KMS-11 (cell line): ENCODE data around the gene UBL4A.

Experiments used
- H2AFZ ChIP-seq: fragments of 200-600 bp; sonication (generic); 2 replicates; pipeline ENCODE4 v1.6.1; 2016; ENCODE audit warnings: antibody characterized with exemption, mixed run types, low read depth
- H3K27ac ChIP-seq: fragments of 200-600 bp; sonication (generic); 2 replicates; pipeline ENCODE4 v1.6.1; 2016; ENCODE audit warnings: mild to moderate bottlenecking, mixed run types
- H3K27me3 ChIP-seq: fragments of 200-600 bp; sonication (generic); 2 replicates; pipeline ENCODE4 v1.6.1; 2017; ENCODE audit warnings: mild to moderate bottlenecking, low read depth, mixed run types, moderate library complexity; ENCODE audit not compliant: insufficient read depth
- H3K36me3 ChIP-seq: fragments of 200-600 bp; sonication (generic); 2 replicates; pipeline ENCODE4 v1.6.1; 2017; ENCODE audit warnings: mild to moderate bottlenecking, mixed run types; ENCODE audit not compliant: insufficient read depth
- H3K4me1 ChIP-seq: fragments of 200-600 bp; sonication (generic); 2 replicates; pipeline ENCODE4 v1.6.1; 2016; ENCODE audit warnings: mild to moderate bottlenecking, low read depth, mixed run types; ENCODE audit not compliant: poor library complexity, severe bottlenecking
- H3K4me2 ChIP-seq: fragments of 200-600 bp; sonication (generic); 2 replicates; pipeline ENCODE4 v1.7.0; 2016; ENCODE audit warnings: mild to moderate bottlenecking, mixed run types
- H3K4me3 ChIP-seq: fragments of 200-600 bp; sonication (generic); IDR thresholded peaks from 2 replicates; pipeline ENCODE4 v1.6.1; 2017; ENCODE audit warnings: low read depth, low read length, mixed read lengths; ENCODE audit not compliant: insufficient read depth
- H3K79me2 ChIP-seq: fragments of 200-600 bp; sonication (generic); 2 replicates; pipeline ENCODE4 v1.6.1; 2016; ENCODE audit warnings: low read depth, mixed run types; ENCODE audit not compliant: insufficient read depth
- H3K9ac ChIP-seq: fragments of 200-600 bp; sonication (generic); 2 replicates; pipeline ENCODE4 v1.6.1; 2016; ENCODE audit warnings: mild to moderate bottlenecking, mixed run types
- H4K20me1 ChIP-seq: fragments of 200-600 bp; sonication (generic); 2 replicates; pipeline ENCODE4 v1.6.1; 2016; ENCODE audit warnings: mild to moderate bottlenecking, mixed run types; ENCODE audit not compliant: insufficient read depth
- TF ChIP-seq, protein P1 (sequence below): fragments of 200-600 bp; sonication (generic); conservative IDR thresholded peaks from 2 replicates; pipeline ENCODE4 v1.6.1; 2017; ENCODE audit warnings: low read depth, mild to moderate bottlenecking, antibody characterized with exemption, low read length, moderate library complexity, mixed read lengths

The UBL4A gene

GRCh38 chrX:154443992-154444754 lies 42.2 kb downstream of the UBL4A start, which contains the start of gene FAM50A:
TSS of gene FAM50A (plus strand) at chrX:154444141. CDS start at chrX:154444236, 95 bp downstream.
- H3K27ac ChIP-seq, result no peak within 1 kb of the TSS
- peak within 1 kb of the TSS; percentile 61; the same call in 1 of the 2 replicates for H3K9ac ChIP-seq

GRCh38 chrX:154443479-154443910 lies 42.9 kb downstream of the UBL4A start:
- Histone ChIP-seq H3K9ac (no peak overlapping the region), H3K4me2 (no peak overlapping the region; the same call in 1 of the 2 replicates), H3K4me3 (no peak overlapping the region), H3K79me2 (peaks cover 3% of the 10 kb centered on the region; the same call in 1 of the 2 replicates), H3K27me3 (no peaks in the 10 kb centered on the region), H3K36me3 (no peaks in the 10 kb centered on the region), H4K20me1 (no peaks in the 10 kb centered on the region), H3K27ac (no peak overlapping the region), H3K4me1 (peaks cover 3% of the 10 kb centered on the region), H2AFZ (peak overlapping the region; percentile 14; the same call in 1 of the 2 replicates)
- TF ChIP-seq, protein P1, sequence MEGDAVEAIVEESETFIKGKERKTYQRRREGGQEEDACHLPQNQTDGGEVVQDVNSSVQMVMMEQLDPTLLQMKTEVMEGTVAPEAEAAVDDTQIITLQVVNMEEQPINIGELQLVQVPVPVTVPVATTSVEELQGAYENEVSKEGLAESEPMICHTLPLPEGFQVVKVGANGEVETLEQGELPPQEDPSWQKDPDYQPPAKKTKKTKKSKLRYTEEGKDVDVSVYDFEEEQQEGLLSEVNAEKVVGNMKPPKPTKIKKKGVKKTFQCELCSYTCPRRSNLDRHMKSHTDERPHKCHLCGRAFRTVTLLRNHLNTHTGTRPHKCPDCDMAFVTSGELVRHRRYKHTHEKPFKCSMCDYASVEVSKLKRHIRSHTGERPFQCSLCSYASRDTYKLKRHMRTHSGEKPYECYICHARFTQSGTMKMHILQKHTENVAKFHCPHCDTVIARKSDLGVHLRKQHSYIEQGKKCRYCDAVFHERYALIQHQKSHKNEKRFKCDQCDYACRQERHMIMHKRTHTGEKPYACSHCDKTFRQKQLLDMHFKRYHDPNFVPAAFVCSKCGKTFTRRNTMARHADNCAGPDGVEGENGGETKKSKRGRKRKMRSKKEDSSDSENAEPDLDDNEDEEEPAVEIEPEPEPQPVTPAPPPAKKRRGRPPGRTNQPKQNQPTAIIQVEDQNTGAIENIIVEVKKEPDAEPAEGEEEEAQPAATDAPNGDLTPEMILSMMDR, result no peak

More at GRCh38 chrX:154443992-154444754, 42.2 kb downstream of the UBL4A start, which contains the start of gene FAM50A:
- H4K20me1 ChIP-seq, result no peaks in the 10 kb centered on the region
- no peaks in the 10 kb centered on the region for H3K79me2 ChIP-seq
- peak within 1 kb of the TSS; percentile 38; the same call in 1 of the 2 replicates for H2AFZ ChIP-seq
- H3K27me3 ChIP-seq, result no peaks in the 10 kb centered on the region
- TF ChIP-seq, protein P1, result no peak
- H3K4me1 ChIP-seq, result peaks cover 3% of the 10 kb centered on the region
- no peaks in the 10 kb centered on the region for H3K36me3 ChIP-seq
- H3K4me2 ChIP-seq, result peak within 1 kb of the TSS; percentile 57
- H3K4me3 ChIP-seq, result no peak within 1 kb of the TSS

GRCh38 chrX:154441984-154442707 lies 44.3 kb downstream of the UBL4A start:
- H3K27me3 ChIP-seq, result no peaks in the 10 kb centered on the region
- no peaks in the 10 kb centered on the region for H3K36me3 ChIP-seq
- peaks cover 3% of the 10 kb centered on the region for H3K4me1 ChIP-seq
- H4K20me1 ChIP-seq, result no peaks in the 10 kb centered on the region
- no peak overlapping the region for H3K4me2 ChIP-seq
- H2AFZ ChIP-seq, result no peak overlapping the region
- H3K27ac ChIP-seq, result no peak overlapping the region
- no peak overlapping the region for H3K4me3 ChIP-seq
- TF ChIP-seq, protein P1, result no peak
- H3K9ac ChIP-seq, result no peak overlapping the region
- peaks cover 12% of the 10 kb centered on the region; the same call in 1 of the 2 replicates for H3K79me2 ChIP-seq

DNA sequence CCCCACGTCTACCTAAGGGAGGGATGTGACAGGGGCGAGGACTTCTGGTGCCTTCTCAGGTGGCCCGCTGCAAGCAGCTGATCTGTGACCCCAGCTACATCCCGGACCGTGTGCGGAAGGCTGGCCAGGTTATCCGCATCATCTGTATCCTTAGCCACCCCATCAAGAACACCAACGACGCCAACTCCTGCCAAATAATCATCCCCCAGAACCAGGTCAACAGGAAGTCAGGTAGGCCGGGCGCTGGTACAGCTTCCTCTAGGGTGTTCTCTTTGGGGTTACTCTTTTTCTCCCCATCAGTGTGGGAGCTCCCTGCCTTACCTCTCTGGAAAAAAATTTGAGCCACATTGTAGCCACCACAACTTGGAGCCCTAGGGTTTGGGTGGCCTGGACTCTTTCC lies 44.9 kb downstream of the UBL4A start:
- Histone ChIP-seq H3K27me3 (no peaks in the 10 kb centered on the region), H3K79me2 (peaks cover 12% of the 10 kb centered on the region; the same call in 1 of the 2 replicates), H4K20me1 (no peaks in the 10 kb centered on the region), H3K4me2 (no peak overlapping the region), H3K4me3 (no peak overlapping the region), H2AFZ (no peak overlapping the region), H3K4me1 (peaks cover 3% of the 10 kb centered on the region), H3K27ac (no peak overlapping the region), H3K9ac (no peak overlapping the region), H3K36me3 (no peaks in the 10 kb centered on the region)
- TF ChIP-seq, protein P1, result no peak
